Measurements from ENCODE around the gene SLC39A7.

The SLC39A7 gene

DNA sequence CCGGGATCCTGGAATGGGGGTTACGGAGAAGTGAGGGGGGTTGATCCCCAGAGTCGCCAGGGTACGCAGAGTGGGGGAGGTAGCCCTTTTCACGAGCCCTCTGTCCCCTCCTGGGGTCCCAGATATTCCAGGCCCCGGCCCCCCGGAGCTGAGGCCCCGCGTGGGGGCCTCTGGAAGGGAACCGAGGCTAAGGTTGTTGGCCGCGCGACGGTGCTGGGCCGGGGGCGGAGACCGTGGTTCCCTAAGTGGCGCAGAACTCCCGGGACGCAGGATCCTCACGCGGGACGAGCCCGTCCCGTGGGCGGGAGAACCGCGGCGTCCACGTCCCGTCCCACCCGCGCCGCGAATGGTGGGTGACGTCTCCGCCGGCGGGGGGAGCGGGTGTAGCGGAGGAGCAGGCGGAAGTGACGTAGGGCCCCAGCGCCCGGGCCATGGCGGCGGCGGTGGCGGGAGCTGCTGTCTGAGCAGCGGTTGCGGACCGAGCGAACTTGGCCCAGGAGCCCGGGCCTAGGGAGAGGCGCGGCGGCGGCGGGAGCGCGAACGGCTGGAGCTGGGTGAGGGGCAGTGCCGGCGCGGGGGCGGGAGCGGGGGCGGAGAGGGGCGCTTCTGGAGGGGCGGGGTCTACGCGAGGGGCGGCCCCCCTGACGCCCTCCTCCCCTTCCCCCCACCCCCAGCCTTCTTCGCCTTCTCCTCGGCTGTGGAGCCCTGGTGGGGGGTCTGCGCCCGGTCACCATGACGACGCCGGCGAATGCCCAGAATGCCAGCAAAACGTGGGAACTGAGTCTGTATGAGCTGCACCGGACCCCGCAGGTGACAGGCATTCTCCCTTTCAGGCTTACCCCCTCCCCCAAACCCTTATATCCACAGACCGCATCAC, 7.7 kb downstream of the SLC39A7 start, which contains the start of gene RING1:
Gene RING1, plus strand, starts transcription at position 410 of the 877 bp plus-strand sequence. Its CDS starts 323 bp downstream, at position 733.
- no peaks in the 10 kb centered on the region; the same call in 1 of the 2 replicates for H4K20me1 ChIP-seq (ENCODE audit: control insufficient read depth, insufficient read depth, low read depth, low read length)
- peaks cover 24% of the 10 kb centered on the region for H3F3A ChIP-seq (ENCODE audit: control insufficient read depth, insufficient read depth)
- peaks cover 6% of the 10 kb centered on the region for H3K27me3 ChIP-seq (ENCODE audit: control insufficient read depth, low read length)
- no peaks in the 10 kb centered on the region for H3K9me3 ChIP-seq (ENCODE audit: control insufficient read depth, insufficient read depth, low read length)
- peak within 1 kb of the TSS; percentile 94 for H3K4me3 ChIP-seq (ENCODE audit: low read length)
- H3K36me3 ChIP-seq (ENCODE audit: control insufficient read depth, low read length), result peaks cover 19% of the 10 kb centered on the region
- peaks cover 17% of the 10 kb centered on the region for H3K79me2 ChIP-seq (ENCODE audit: control insufficient read depth, low read length)
- no peaks in the 10 kb centered on the region for H3K9me2 ChIP-seq (replicated peaks; ENCODE audit: control insufficient read depth, low read length)
- peaks cover 46% of the 10 kb centered on the region for H3K4me1 ChIP-seq (ENCODE audit: control insufficient read depth, low read length)
- H3K27ac ChIP-seq (ENCODE audit: low read depth, low read length), result peak within 1 kb of the TSS; percentile 64
- TF ChIP-seq, protein P1, sequence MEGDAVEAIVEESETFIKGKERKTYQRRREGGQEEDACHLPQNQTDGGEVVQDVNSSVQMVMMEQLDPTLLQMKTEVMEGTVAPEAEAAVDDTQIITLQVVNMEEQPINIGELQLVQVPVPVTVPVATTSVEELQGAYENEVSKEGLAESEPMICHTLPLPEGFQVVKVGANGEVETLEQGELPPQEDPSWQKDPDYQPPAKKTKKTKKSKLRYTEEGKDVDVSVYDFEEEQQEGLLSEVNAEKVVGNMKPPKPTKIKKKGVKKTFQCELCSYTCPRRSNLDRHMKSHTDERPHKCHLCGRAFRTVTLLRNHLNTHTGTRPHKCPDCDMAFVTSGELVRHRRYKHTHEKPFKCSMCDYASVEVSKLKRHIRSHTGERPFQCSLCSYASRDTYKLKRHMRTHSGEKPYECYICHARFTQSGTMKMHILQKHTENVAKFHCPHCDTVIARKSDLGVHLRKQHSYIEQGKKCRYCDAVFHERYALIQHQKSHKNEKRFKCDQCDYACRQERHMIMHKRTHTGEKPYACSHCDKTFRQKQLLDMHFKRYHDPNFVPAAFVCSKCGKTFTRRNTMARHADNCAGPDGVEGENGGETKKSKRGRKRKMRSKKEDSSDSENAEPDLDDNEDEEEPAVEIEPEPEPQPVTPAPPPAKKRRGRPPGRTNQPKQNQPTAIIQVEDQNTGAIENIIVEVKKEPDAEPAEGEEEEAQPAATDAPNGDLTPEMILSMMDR (IDR thresholded peaks at IDR 0.05; ENCODE audit: low read depth, low read length, poor library complexity, severe bottlenecking), result no peak
- TF ChIP-seq EZH2phosphoT487 (IDR thresholded peaks at IDR 0.05; ENCODE audit: borderline replicate concordance, low read length), result no peak
- H3K4me2 ChIP-seq (ENCODE audit: low read length), result peak within 1 kb of the TSS; percentile 99

DNA sequence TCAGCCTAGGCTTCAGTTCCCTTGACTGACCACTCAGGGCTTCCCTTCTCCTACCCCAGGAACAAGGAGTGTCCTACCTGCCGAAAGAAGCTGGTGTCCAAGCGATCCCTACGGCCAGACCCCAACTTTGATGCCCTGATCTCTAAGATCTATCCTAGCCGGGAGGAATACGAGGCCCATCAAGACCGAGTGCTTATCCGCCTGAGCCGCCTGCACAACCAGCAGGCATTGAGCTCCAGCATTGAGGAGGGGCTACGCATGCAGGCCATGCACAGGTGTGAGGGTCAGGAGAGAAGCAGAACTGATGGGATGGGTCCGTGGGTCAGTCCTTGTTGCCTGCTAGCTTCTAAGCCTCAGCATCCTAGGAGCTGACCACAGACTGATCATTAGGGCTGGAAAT, 9.2 kb downstream of the SLC39A7 start:
- TF ChIP-seq, protein P1 (IDR thresholded peaks at IDR 0.05; ENCODE audit: low read depth, low read length, poor library complexity, severe bottlenecking), result no peak
- TF ChIP-seq EZH2phosphoT487 (IDR thresholded peaks at IDR 0.05; ENCODE audit: borderline replicate concordance, low read length), result no peak
- Histone ChIP-seq H3K9me2 (replicated peaks; ENCODE audit: control insufficient read depth, low read length) (no peaks in the 10 kb centered on the region), H3K79me2 (ENCODE audit: control insufficient read depth, low read length) (peaks cover 13% of the 10 kb centered on the region), H3K27ac (ENCODE audit: low read depth, low read length) (no peak overlapping the region), H3K36me3 (ENCODE audit: control insufficient read depth, low read length) (peaks cover 11% of the 10 kb centered on the region), H4K20me1 (ENCODE audit: control insufficient read depth, insufficient read depth, low read depth, low read length) (no peaks in the 10 kb centered on the region; the same call in 1 of the 2 replicates), H3K4me2 (ENCODE audit: low read length) (no peak overlapping the region), H3K4me3 (ENCODE audit: low read length) (no peak overlapping the region), H3F3A (ENCODE audit: control insufficient read depth, insufficient read depth) (peaks cover 21% of the 10 kb centered on the region), H3K27me3 (ENCODE audit: control insufficient read depth, low read length) (peaks cover 21% of the 10 kb centered on the region), H3K9me3 (ENCODE audit: control insufficient read depth, insufficient read depth, low read length) (no peaks in the 10 kb centered on the region), H3K4me1 (ENCODE audit: control insufficient read depth, low read length) (peaks cover 41% of the 10 kb centered on the region)

- no peak overlapping the region for H3K27ac ChIP-seq (ENCODE audit: low read depth, low read length)
- H3K4me2 ChIP-seq (ENCODE audit: low read length), result no peak overlapping the region
- peaks cover 21% of the 10 kb centered on the region for H3K27me3 ChIP-seq (ENCODE audit: control insufficient read depth, low read length)
- TF ChIP-seq, protein P1 (IDR thresholded peaks at IDR 0.05; ENCODE audit: low read depth, low read length, poor library complexity, severe bottlenecking), result no peak
- TF ChIP-seq EZH2phosphoT487 (IDR thresholded peaks at IDR 0.05; ENCODE audit: borderline replicate concordance, low read length), result no peak
- peaks cover 11% of the 10 kb centered on the region for H3K36me3 ChIP-seq (ENCODE audit: control insufficient read depth, low read length)
- H3F3A ChIP-seq (ENCODE audit: control insufficient read depth, insufficient read depth), result peaks cover 13% of the 10 kb centered on the region
- H3K79me2 ChIP-seq (ENCODE audit: control insufficient read depth, low read length), result peaks cover 12% of the 10 kb centered on the region
- H4K20me1 ChIP-seq (ENCODE audit: control insufficient read depth, insufficient read depth, low read depth, low read length), result no peaks in the 10 kb centered on the region; the same call in 1 of the 2 replicates
- H3K9me3 ChIP-seq (ENCODE audit: control insufficient read depth, insufficient read depth, low read length), result no peaks in the 10 kb centered on the region
- no peak overlapping the region for H3K4me3 ChIP-seq (ENCODE audit: low read length)
- H3K4me1 ChIP-seq (ENCODE audit: control insufficient read depth, low read length), result peaks cover 32% of the 10 kb centered on the region
- no peaks in the 10 kb centered on the region for H3K9me2 ChIP-seq (replicated peaks; ENCODE audit: control insufficient read depth, low read length)
Observed at GRCh38 chr6:33211136-33211535, 10.5 kb downstream of the SLC39A7 start.
